Hepatocyte (in vitro differentiated cells): Measurements from ENCODE around the gene EFEMP2. TPM values are rescaled to one million over a fixed set of nuclear protein-coding genes. Genes with fewer than 3 reads are reported as not detected.
A peak's percentile ranks its signal among the peaks of the same experiment; 100 is the strongest.

Experiments
- DNase-seq: peaks from one replicate; pipeline ENCODE4 v3.0.0-alpha.2; 2016; ENCODE audit warnings: low spot score
- H2AFZ ChIP-seq: fragments of 200-600 bp; sonication (generic); 2 replicates; pipeline ENCODE4 v1.6.0; 2016; ENCODE audit warnings: antibody characterized with exemption, mild to moderate bottlenecking
- H3K27ac ChIP-seq: fragments of 200-600 bp; sonication (generic); 2 replicates; pipeline ENCODE4 v1.5.1; 2016; ENCODE audit warnings: mild to moderate bottlenecking
- H3K27me3 ChIP-seq: fragments of 200-600 bp; sonication (generic); 2 replicates; pipeline ENCODE4 v1.6.1; 2016
- H3K36me3 ChIP-seq: fragments of 200-600 bp; sonication (generic); replicated peaks from 2 replicates; pipeline ENCODE4 v1.5.1; 2016; ENCODE audit warnings: low read depth; ENCODE audit not compliant: insufficient read depth
- H3K4me1 ChIP-seq: fragments of 200-600 bp; sonication (generic); 2 replicates; pipeline ENCODE4 v1.5.1; 2016; ENCODE audit warnings: mild to moderate bottlenecking, moderate library complexity; ENCODE audit not compliant: insufficient read depth
- H3K4me2 ChIP-seq: fragments of 200-600 bp; sonication (generic); 2 replicates; pipeline ENCODE4 v1.6.0; 2016
- H3K4me3 ChIP-seq: fragments of 200-600 bp; sonication (generic); 2 replicates; pipeline ENCODE4 v1.5.1; 2016; ENCODE audit warnings: mild to moderate bottlenecking
- H3K79me2 ChIP-seq: fragments of 200-600 bp; sonication (generic); 2 replicates; pipeline ENCODE4 v1.6.0; 2017; ENCODE audit warnings: mild to moderate bottlenecking
- H3K9me2 ChIP-seq: fragments of 200-600 bp; sonication (generic); replicated peaks from 2 replicates; pipeline ENCODE4 v1.6.0; 2017; ENCODE audit warnings: mild to moderate bottlenecking; ENCODE audit not compliant: insufficient read depth
- H3K9me3 ChIP-seq: fragments of 200-600 bp; sonication (generic); 2 replicates; pipeline ENCODE4 v1.5.1; 2016; ENCODE audit warnings: low read depth, mild to moderate bottlenecking
- H4K20me1 ChIP-seq: fragments of 200-600 bp; sonication (generic); 2 replicates; pipeline ENCODE4 v1.6.0; 2016; ENCODE audit warnings: mild to moderate bottlenecking; ENCODE audit not compliant: insufficient read depth, poor library complexity, severe bottlenecking
- CTCF ChIP-seq: fragments of 200-600 bp; sonication (generic); IDR thresholded peaks from 2 replicates; pipeline ENCODE4 v1.5.1; 2016; ENCODE audit warnings: antibody characterized with exemption, mild to moderate bottlenecking; ENCODE audit not compliant: poor library complexity
- EZH2 ChIP-seq: fragments of 200-600 bp; sonication (generic); IDR thresholded peaks from 2 replicates; pipeline ENCODE4 v1.6.1; 2016; ENCODE audit warnings: antibody characterized with exemption, mild to moderate bottlenecking, borderline replicate concordance
- EZH2phosphoT487 ChIP-seq: fragments of 200-600 bp; sonication (generic); IDR thresholded peaks from one replicate; pipeline ENCODE4 v1.6.1; 2018; ENCODE audit warnings: antibody characterized with exemption, mild to moderate bottlenecking, low read depth, moderate library complexity; ENCODE audit not compliant: unreplicated experiment, severe bottlenecking
- WGBS: methylation state at CpG from one replicate; pipeline ENCODE4 v1.1.6; 2016; ENCODE audit warnings: low lambda C conversion rate; ENCODE audit errors: missing lambda C conversion rate; 5-methylcytosine and 5-hydroxymethylcytosine counted together
- polyA plus RNA-seq: library from polyadenylated mRNA; unstranded; fragments of >200 nt; fragmentation: Nextera tagmentation; extraction: Ambion mirVana; gene quantifications from 2 replicates; pipeline ENCODE4 v1.2.1, GENCODE V29; 2016
- total RNA-seq: library from RNA; depleted of rRNA; stranded (reverse); fragments of >200 nt; gene quantifications from 2 replicates; pipeline ENCODE4 v1.2.3, GENCODE V29; 2014

EFEMP2 gene
- total and polyA plus RNA-seq, 2 experiments from 2014 or later: 65.2 to 197 TPM

- Histone ChIP-seq H3K9me2 (no peaks in the 10 kb centered on the region), H3K4me2 (peak within 1 kb of the TSS; percentile 92), H3K4me3 (peak within 1 kb of the TSS; percentile 95), H2AFZ (peak within 1 kb of the TSS; percentile 26), H4K20me1 (peaks cover 35% of the 10 kb centered on the region), H3K9me3 (no peaks in the 10 kb centered on the region), H3K36me3 (no peaks in the 10 kb centered on the region), H3K27me3 (no peaks in the 10 kb centered on the region), H3K79me2 (peaks cover 59% of the 10 kb centered on the region), H3K4me1 (peaks cover 34% of the 10 kb centered on the region), H3K27ac (peak within 1 kb of the TSS; percentile 99)
- TF ChIP-seq EZH2phosphoT487 (no peak), CTCF (no peak), EZH2 (no peak)
- WGBS: 1% methylated on average over 70 of the region's 92 CpGs
- DNase-seq: peak; percentile 99
These were observed 14.5 kb downstream of the EFEMP2 start, which contains the start of gene CFL1 for GRCh38 chr11:65857853-65858680. TSS of gene CFL1 (minus strand) at chr11:65858180. CDS start at chr11:65858099, 81 bp downstream.

GRCh38 chr11:65857500-65857852, 15.1 kb downstream of the EFEMP2 start:
- TF ChIP-seq EZH2phosphoT487: no peak
- no peak for TF ChIP-seq EZH2
- TF ChIP-seq CTCF: no peak
- Histone ChIP-seq H4K20me1 (peaks cover 38% of the 10 kb centered on the region), H3K79me2 (peaks cover 55% of the 10 kb centered on the region), H3K27me3 (no peaks in the 10 kb centered on the region), H3K9me2 (no peaks in the 10 kb centered on the region), H3K27ac (peak overlapping the region; percentile 99), H3K36me3 (no peaks in the 10 kb centered on the region), H3K4me2 (peak overlapping the region; percentile 92), H2AFZ (peak overlapping the region; percentile 26), H3K4me1 (peaks cover 38% of the 10 kb centered on the region), H3K4me3 (peak overlapping the region; percentile 95), H3K9me3 (no peaks in the 10 kb centered on the region)
- no peak for DNase-seq
- WGBS: 0% methylated on average over 10 of the region's 49 CpGs

- H4K20me1 ChIP-seq: peaks cover 38% of the 10 kb centered on the region
- H3K79me2 ChIP-seq: peaks cover 50% of the 10 kb centered on the region
- H3K9me3 ChIP-seq: no peaks in the 10 kb centered on the region
- no peaks in the 10 kb centered on the region for H3K27me3 ChIP-seq
- 2% methylated on average over 50 of the region's 57 CpGs for WGBS
- peak overlapping the region; percentile 95 for H3K4me3 ChIP-seq
- peak overlapping the region; percentile 26 for H2AFZ ChIP-seq
- peak; percentile 84 for DNase-seq
- H3K9me2 ChIP-seq: no peaks in the 10 kb centered on the region
- H3K36me3 ChIP-seq: no peaks in the 10 kb centered on the region
- H3K4me2 ChIP-seq: peak overlapping the region; percentile 92
- TF ChIP-seq EZH2: no peak
- TF ChIP-seq EZH2phosphoT487: no peak
- H3K27ac ChIP-seq: peak overlapping the region; percentile 99
- peaks cover 38% of the 10 kb centered on the region for H3K4me1 ChIP-seq
These were observed 15.7 kb downstream of the EFEMP2 start for GRCh38 chr11:65856689-65857499.
